GM23338 (cell line): ENCODE data around the gene S100A1.

Source experiments
- CREB1 ChIP-seq: fragments of 250-450 bp; sonication (Bioruptor Pico); IDR thresholded peaks from 2 replicates; pipeline ENCODE4 v1.5.0; 2020; ENCODE audit warnings: low read depth, mild to moderate bottlenecking, moderate library complexity
- CTCF ChIP-seq, 2 experiments: fragments of 200-600 bp in 1 of 2; sonication (generic) in 1 of 2; conservative IDR thresholded peaks; 2 replicates each; pipeline versions ENCODE4 v1.5.1 to v1.6.1; 2016 to 2017; ENCODE audit warnings: antibody characterized with exemption in 2 of 2, low read depth in 2 of 2, mild to moderate bottlenecking in 2 of 2, moderate library complexity in 1 of 2
- ETS1 ChIP-seq: IDR thresholded peaks from 2 replicates; pipeline ENCODE4 v1.6.1; 2016; ENCODE audit warnings: antibody characterized with exemption
- EZH2 ChIP-seq: fragments of 200-600 bp; sonication (generic); IDR thresholded peaks from one replicate; pipeline ENCODE4 v1.8.0; 2017; ENCODE audit warnings: antibody characterized with exemption, mild to moderate bottlenecking, low read depth; ENCODE audit not compliant: unreplicated experiment
- EZH2phosphoT487 ChIP-seq: fragments of 200-600 bp; sonication (generic); IDR thresholded peaks from one replicate; pipeline ENCODE4 v1.8.1; 2018; ENCODE audit warnings: antibody characterized with exemption; ENCODE audit not compliant: unreplicated experiment
- JUNB ChIP-seq: IDR thresholded peaks from one replicate; pipeline ENCODE4 v1.6.1; 2016; ENCODE audit warnings: antibody characterized with exemption; ENCODE audit not compliant: unreplicated experiment
- NANOG ChIP-seq: IDR thresholded peaks from 2 replicates; pipeline ENCODE4 v1.6.1; 2016; ENCODE audit warnings: antibody characterized with exemption, borderline replicate concordance
- POLR2AphosphoS5 ChIP-seq: IDR thresholded peaks from 2 replicates; pipeline ENCODE4 v1.6.1; 2016; ENCODE audit warnings: antibody characterized with exemption, low read depth
- REST ChIP-seq: IDR thresholded peaks from one replicate; pipeline ENCODE4 v1.6.1; 2018; ENCODE audit warnings: antibody characterized with exemption; ENCODE audit not compliant: unreplicated experiment
- ZNF331 ChIP-seq: fragments of 250-450 bp; sonication (Bioruptor Pico); IDR thresholded peaks from 2 replicates; pipeline ENCODE4 v1.5.0; 2020; ENCODE audit warnings: low read depth, mild to moderate bottlenecking, moderate library complexity
- ZNF462 ChIP-seq: fragments of 250-450 bp; sonication (Bioruptor Pico); IDR thresholded peaks from 2 replicates; pipeline ENCODE4 v1.5.0; 2020; ENCODE audit warnings: mild to moderate bottlenecking, moderate library complexity

GRCh38 chr1:153610811-153611301, 17.4 kb upstream of the S100A1 start:
- TF ChIP-seq POLR2AphosphoS5 (no peak), EZH2 (no peak), CTCF (conservative IDR thresholded peaks at IDR 0.05; ENCODE audit: low read depth in 2 of 2) (no peak), EZH2phosphoT487 (no peak), REST (no peak), CREB1 (CRISPR knock-in tag) (no peak), JUNB (no peak), ZNF462 (CRISPR knock-in tag) (no peak), NANOG (no peak), ETS1 (no peak), ZNF331 (CRISPR knock-in tag) (no peak)
